Measurements from ENCODE around the gene PIGC.

The PIGC gene

DNA sequence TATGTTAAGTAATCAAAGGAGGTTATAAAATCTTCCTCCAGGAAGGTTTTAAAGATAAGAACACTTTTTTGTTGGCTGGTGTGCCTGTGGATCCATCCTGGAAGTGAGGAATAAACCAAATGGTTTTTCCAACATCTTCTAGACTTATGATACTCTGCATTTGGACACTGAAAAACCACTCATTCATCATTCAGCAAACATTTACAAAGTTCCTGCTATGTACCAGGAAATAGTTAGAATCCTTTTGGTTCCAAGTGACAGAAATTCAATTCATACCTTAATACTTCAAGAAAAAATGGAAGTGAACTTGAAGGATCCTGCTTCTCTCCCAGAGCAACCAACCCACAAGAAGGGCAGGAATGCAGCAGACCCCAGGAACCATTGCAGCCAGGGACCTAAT is 39.6 kb upstream of the PIGC start:
- Histone ChIP-seq H2BK120ac (ENCODE audit: insufficient read depth, low read length, poor library complexity) (peak overlapping the region; percentile 92), H2BK12ac (ENCODE audit: low read length) (peak overlapping the region; percentile 90), H3K9me3 (ENCODE audit: insufficient read depth, low read depth, low read length) (no peaks in the 10 kb centered on the region), H3K4ac (ENCODE audit: low read depth, low read length) (peak overlapping the region; percentile 62), H3K79me2 (ENCODE audit: control insufficient read depth, insufficient read depth, low read length, poor library complexity) (peaks cover 4% of the 10 kb centered on the region), H3K27ac (ENCODE audit: low read depth, low read length) (peak overlapping the region; percentile 64), H3K4me3 (ENCODE audit: low read depth, low read length) (no peak overlapping the region), H4K91ac (ENCODE audit: low read depth, low read length) (peak overlapping the region; percentile 75), H3K27me3 (ENCODE audit: insufficient read depth, low read length) (no peaks in the 10 kb centered on the region), H2AFZ (ENCODE audit: insufficient read depth, low read length, poor library complexity) (no peak overlapping the region), H4K12ac (ENCODE audit: low read depth, low read length) (no peak overlapping the region), H2BK5ac (ENCODE audit: low read depth, low read length, poor library complexity) (peak overlapping the region; percentile 85), H3K36me3 (ENCODE audit: control insufficient read depth in 1 of 2, insufficient read depth in 2 of 2, low read length in 2 of 2) (no peaks in the 10 kb centered on the region), H3K18ac (ENCODE audit: low read length) (no peak overlapping the region), H2AK5ac (ENCODE audit: low read length) (no peak overlapping the region), H3K23ac (ENCODE audit: low read length) (no peak overlapping the region), H3K9ac (ENCODE audit: low read length) (no peak overlapping the region), H3K14ac (ENCODE audit: low read length) (peak overlapping the region; percentile 87), H3K79me1 (ENCODE audit: low read length) (peaks cover 39% of the 10 kb centered on the region), H3K4me2 (ENCODE audit: low read length) (no peak overlapping the region), H4K8ac (ENCODE audit: low read depth, low read length) (no peak overlapping the region), H3K4me1 (ENCODE audit: control insufficient read depth in 1 of 2, insufficient read depth in 2 of 2, low read length in 2 of 2) (peaks cover 15 to 28% of the 10 kb centered on the region in 2 experiments)
- DNase-seq: peak in 1 of 2 donors; percentile 69

DNA sequence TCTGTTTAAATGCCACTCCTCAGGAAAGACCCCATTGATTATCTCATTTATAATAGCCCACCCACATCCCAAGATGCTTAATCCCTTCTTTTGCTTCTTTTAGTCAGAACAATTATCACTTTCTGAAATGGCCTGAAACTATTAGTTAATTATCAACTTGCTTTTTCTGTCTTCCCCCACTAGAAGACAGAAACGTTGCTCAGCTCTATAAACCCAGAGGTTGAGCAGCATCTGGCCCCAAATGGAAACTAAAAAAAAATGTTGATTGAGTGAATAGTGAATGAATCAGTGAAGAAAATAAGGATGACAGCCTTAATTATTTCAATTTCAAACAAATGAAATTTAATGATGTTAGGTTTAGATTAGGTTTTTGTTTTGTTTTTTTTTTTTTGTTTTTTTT is 38.2 kb upstream of the PIGC start:
- H4K8ac ChIP-seq (ENCODE audit: low read depth, low read length): no peak overlapping the region
- no peak for DNase-seq
- no peak overlapping the region for H3K27ac ChIP-seq (ENCODE audit: low read depth, low read length)
- no peak overlapping the region for H3K4ac ChIP-seq (ENCODE audit: low read depth, low read length)
- H3K23ac ChIP-seq (ENCODE audit: low read length): no peak overlapping the region
- H2AK5ac ChIP-seq (ENCODE audit: low read length): no peak overlapping the region
- H3K14ac ChIP-seq (ENCODE audit: low read length): no peak overlapping the region
- no peaks in the 10 kb centered on the region for H3K9me3 ChIP-seq (ENCODE audit: insufficient read depth, low read depth, low read length)
- H3K79me1 ChIP-seq (ENCODE audit: low read length): peaks cover 39% of the 10 kb centered on the region
- H4K91ac ChIP-seq (ENCODE audit: low read depth, low read length): no peak overlapping the region
- no peak overlapping the region for H3K4me2 ChIP-seq (ENCODE audit: low read length)
- no peaks in the 10 kb centered on the region for H3K27me3 ChIP-seq (ENCODE audit: insufficient read depth, low read length)
- no peak overlapping the region for H2AFZ ChIP-seq (ENCODE audit: insufficient read depth, low read length, poor library complexity)
- no peak overlapping the region for H2BK12ac ChIP-seq (ENCODE audit: low read length)
- no CpG with 5 or more reads among the region's 1 CpG for WGBS (ENCODE audit: extremely low coverage, insufficient coverage, insufficient read length)
- no peak overlapping the region for H2BK5ac ChIP-seq (ENCODE audit: low read depth, low read length, poor library complexity)
- no peak overlapping the region for H3K4me3 ChIP-seq (ENCODE audit: low read depth, low read length)
- no peak overlapping the region for H3K18ac ChIP-seq (ENCODE audit: low read length)
- no peak overlapping the region for H2BK120ac ChIP-seq (ENCODE audit: insufficient read depth, low read length, poor library complexity)
- H3K9ac ChIP-seq (ENCODE audit: low read length): no peak overlapping the region
- H3K4me1 ChIP-seq (ENCODE audit: control insufficient read depth in 1 of 2, insufficient read depth in 2 of 2, low read length in 2 of 2): peaks cover 14 to 26% of the 10 kb centered on the region in 2 experiments
- H3K79me2 ChIP-seq (ENCODE audit: control insufficient read depth, insufficient read depth, low read length, poor library complexity): peaks cover 4% of the 10 kb centered on the region
- no peak overlapping the region for H4K12ac ChIP-seq (ENCODE audit: low read depth, low read length)
- H3K36me3 ChIP-seq (ENCODE audit: control insufficient read depth in 1 of 2, insufficient read depth in 2 of 2, low read length in 2 of 2): no peaks in the 10 kb centered on the region

GRCh38 chr1:172480431-172480830 is 36.6 kb upstream of the PIGC start:
- no peak overlapping the region for H2AK5ac ChIP-seq (ENCODE audit: low read length)
- WGBS (ENCODE audit: extremely low coverage, insufficient coverage, insufficient read length): no CpG with 5 or more reads among the region's 3 CpGs
- peak overlapping the region; percentile 99 for H4K91ac ChIP-seq (ENCODE audit: low read depth, low read length)
- peaks cover 3% of the 10 kb centered on the region for H3K79me2 ChIP-seq (ENCODE audit: control insufficient read depth, insufficient read depth, low read length, poor library complexity)
- H3K79me1 ChIP-seq (ENCODE audit: low read length): peaks cover 38% of the 10 kb centered on the region
- no peak overlapping the region for H3K9ac ChIP-seq (ENCODE audit: low read length)
- peaks cover 11 to 29% of the 10 kb centered on the region in 2 experiments for H3K4me1 ChIP-seq (ENCODE audit: control insufficient read depth in 1 of 2, insufficient read depth in 2 of 2, low read length in 2 of 2)
- no peak overlapping the region for H3K4me3 ChIP-seq (ENCODE audit: low read depth, low read length)
- no peak overlapping the region for H3K4me2 ChIP-seq (ENCODE audit: low read length)
- H2BK120ac ChIP-seq (ENCODE audit: insufficient read depth, low read length, poor library complexity): peak overlapping the region; percentile 98
- H2BK5ac ChIP-seq (ENCODE audit: low read depth, low read length, poor library complexity): peak overlapping the region; percentile 99
- no peak overlapping the region for H4K8ac ChIP-seq (ENCODE audit: low read depth, low read length)
- H4K12ac ChIP-seq (ENCODE audit: low read depth, low read length): no peak overlapping the region
- no peaks in the 10 kb centered on the region for H3K27me3 ChIP-seq (ENCODE audit: insufficient read depth, low read length)
- no peak overlapping the region for H3K18ac ChIP-seq (ENCODE audit: low read length)
- peak overlapping the region; percentile 98 for H3K27ac ChIP-seq (ENCODE audit: low read depth, low read length)
- H3K9me3 ChIP-seq (ENCODE audit: insufficient read depth, low read depth, low read length): no peaks in the 10 kb centered on the region
- no peak for DNase-seq
- no peak overlapping the region for H3K23ac ChIP-seq (ENCODE audit: low read length)
- H3K4ac ChIP-seq (ENCODE audit: low read depth, low read length): no peak overlapping the region
- H3K14ac ChIP-seq (ENCODE audit: low read length): peak overlapping the region; percentile 88
- no peak overlapping the region for H2AFZ ChIP-seq (ENCODE audit: insufficient read depth, low read length, poor library complexity)
- H2BK12ac ChIP-seq (ENCODE audit: low read length): no peak overlapping the region
- H3K36me3 ChIP-seq (ENCODE audit: control insufficient read depth in 1 of 2, insufficient read depth in 2 of 2, low read length in 2 of 2): no peaks in the 10 kb centered on the region

GRCh38 chr1:172478485-172478884 is 34.6 kb upstream of the PIGC start:
- H3K36me3 ChIP-seq (ENCODE audit: control insufficient read depth in 1 of 2, insufficient read depth in 2 of 2, low read length in 2 of 2): no peaks in the 10 kb centered on the region
- no peak overlapping the region for H2BK5ac ChIP-seq (ENCODE audit: low read depth, low read length, poor library complexity)
- no peak overlapping the region for H3K23ac ChIP-seq (ENCODE audit: low read length)
- no peak overlapping the region for H3K18ac ChIP-seq (ENCODE audit: low read length)
- H2AFZ ChIP-seq (ENCODE audit: insufficient read depth, low read length, poor library complexity): no peak overlapping the region
- H3K14ac ChIP-seq (ENCODE audit: low read length): no peak overlapping the region
- H3K4ac ChIP-seq (ENCODE audit: low read depth, low read length): no peak overlapping the region
- H2BK120ac ChIP-seq (ENCODE audit: insufficient read depth, low read length, poor library complexity): no peak overlapping the region
- H3K9me3 ChIP-seq (ENCODE audit: insufficient read depth, low read depth, low read length): no peaks in the 10 kb centered on the region
- DNase-seq: peak; percentile 28 to 58
- no peak overlapping the region for H4K12ac ChIP-seq (ENCODE audit: low read depth, low read length)
- no peak overlapping the region for H3K9ac ChIP-seq (ENCODE audit: low read length)
- H3K4me1 ChIP-seq (ENCODE audit: control insufficient read depth in 1 of 2, insufficient read depth in 2 of 2, low read length in 2 of 2): peaks cover 9 to 22% of the 10 kb centered on the region in 2 experiments
- no peak overlapping the region for H3K4me2 ChIP-seq (ENCODE audit: low read length)
- H2AK5ac ChIP-seq (ENCODE audit: low read length): no peak overlapping the region
- H3K27ac ChIP-seq (ENCODE audit: low read depth, low read length): peak overlapping the region; percentile 98
- no peak overlapping the region for H3K4me3 ChIP-seq (ENCODE audit: low read depth, low read length)
- H4K91ac ChIP-seq (ENCODE audit: low read depth, low read length): no peak overlapping the region
- peaks cover 28% of the 10 kb centered on the region for H3K79me1 ChIP-seq (ENCODE audit: low read length)
- no peak overlapping the region for H4K8ac ChIP-seq (ENCODE audit: low read depth, low read length)
- peaks cover 3% of the 10 kb centered on the region for H3K79me2 ChIP-seq (ENCODE audit: control insufficient read depth, insufficient read depth, low read length, poor library complexity)
- H2BK12ac ChIP-seq (ENCODE audit: low read length): no peak overlapping the region
- no peaks in the 10 kb centered on the region for H3K27me3 ChIP-seq (ENCODE audit: insufficient read depth, low read length)
